Large intestine (tissue), 3 donors: Measurements from ENCODE around the gene WNT3. TPM values are rescaled to one million over a fixed set of nuclear protein-coding genes. Genes with fewer than 3 reads are reported as not detected.
A peak's percentile ranks its signal among the peaks of the same experiment; 100 is the strongest.

ENCODE experiments used
- DNase-seq, 2 donors: peaks; one replicate each; pipeline versions ENCODE4 v3.0.0 to v3.0.0-alpha.2; 2013
- H3K27ac ChIP-seq: one replicate; pipeline ENCODE4 v1.5.1; 2013; ENCODE audit warnings: low read length
- H3K27me3 ChIP-seq: 2 replicates; pipeline ENCODE4 v1.6.1; 2013; ENCODE audit warnings: low read length; ENCODE audit not compliant: control insufficient read depth, insufficient read depth
- H3K36me3 ChIP-seq: 2 replicates; pipeline ENCODE4 v1.6.1; 2013; ENCODE audit warnings: low read length; ENCODE audit not compliant: control insufficient read depth, insufficient read depth
- H3K4me1 ChIP-seq: one replicate; pipeline ENCODE4 v1.6.1; 2013; ENCODE audit warnings: low read length; ENCODE audit not compliant: control insufficient read depth, insufficient read depth
- H3K4me3 ChIP-seq: one replicate; pipeline ENCODE4 v1.5.1; 2013; ENCODE audit warnings: low read length
- H3K9me3 ChIP-seq: one replicate; pipeline ENCODE4 v1.6.1; 2013; ENCODE audit warnings: mild to moderate bottlenecking, low read depth, low read length, moderate library complexity; ENCODE audit not compliant: control insufficient read depth
- WGBS: methylation state at CpG from one replicate; pipeline ENCODE4 v1.1.5; 2013; ENCODE audit warnings: low lambda C conversion rate; ENCODE audit not compliant: insufficient coverage; 5-methylcytosine and 5-hydroxymethylcytosine counted together
- polyA plus RNA-seq: library from polyadenylated mRNA; unstranded; fragments of 120-200 nt; gene quantifications from one replicate; pipeline ENCODE4 v1.2.1, GENCODE V29; 2013

The WNT3 gene
- polyA plus RNA-seq, 1 donor = 9.3 TPM

DNA sequence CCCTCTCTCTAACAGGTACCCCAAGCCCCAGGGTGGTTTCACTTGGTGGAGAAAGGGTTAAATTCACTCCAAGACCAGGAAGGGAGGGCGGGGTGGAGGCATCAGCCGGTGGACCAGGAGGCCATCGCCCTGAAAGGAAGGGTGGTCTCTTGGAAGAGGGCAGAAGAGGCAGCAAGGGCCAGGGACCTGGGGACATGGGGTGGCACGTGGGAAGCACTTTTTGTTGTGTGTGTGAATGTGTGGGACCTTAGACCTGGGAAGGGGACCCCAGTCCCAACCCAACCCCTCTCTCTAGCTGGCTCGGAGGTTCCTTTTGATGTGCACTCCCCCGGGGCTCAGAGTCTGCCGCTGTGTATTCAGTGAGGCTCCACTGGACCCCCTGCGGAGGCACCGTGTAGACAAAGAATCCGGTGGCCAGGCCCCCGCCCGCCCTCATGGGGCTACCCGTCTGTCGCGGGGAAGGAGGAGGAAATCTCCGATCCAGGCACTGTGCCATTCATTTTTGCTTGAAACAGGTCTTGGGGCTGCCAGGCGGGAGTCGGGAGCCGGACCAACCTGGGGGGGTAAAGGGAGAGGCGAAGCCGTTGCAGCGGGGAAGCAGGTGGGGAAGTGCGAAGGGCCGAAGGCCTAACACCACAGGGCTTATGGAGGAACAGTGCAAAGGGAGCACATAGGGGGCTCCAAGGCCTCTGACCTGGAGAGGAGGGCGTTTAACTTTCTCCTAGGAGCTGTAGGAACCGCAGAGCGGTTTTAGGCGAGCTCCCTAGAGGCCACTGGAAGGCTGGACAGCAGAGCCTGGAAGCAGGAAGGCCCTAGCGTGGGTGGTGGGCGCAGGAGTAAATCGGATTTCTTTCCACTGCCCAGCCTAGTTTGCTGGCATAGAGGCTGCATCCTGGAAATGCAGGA lies 3.2 kb upstream of the WNT3 start:
- Histone ChIP-seq H3K4me3 (no peak overlapping the region), H3K27ac (no peak overlapping the region), H3K9me3 (peaks cover 19% of the 10 kb centered on the region), H3K4me1 (peaks cover 16% of the 10 kb centered on the region), H3K27me3 (peaks cover 80% of the 10 kb centered on the region), H3K36me3 (no peaks in the 10 kb centered on the region)
- no peak for DNase-seq
- WGBS = no CpG with 5 or more reads among the region's 31 CpGs

- Histone ChIP-seq H3K4me3 (no peak overlapping the region), H3K4me1 (peaks cover 16% of the 10 kb centered on the region), H3K27ac (no peak overlapping the region), H3K9me3 (peaks cover 19% of the 10 kb centered on the region), H3K36me3 (no peaks in the 10 kb centered on the region), H3K27me3 (peaks cover 89% of the 10 kb centered on the region)
- DNase-seq = no peak
- no CpG with 5 or more reads among the region's 13 CpGs for WGBS
These were observed 2.3 kb upstream of the WNT3 start for GRCh38 chr17:46820592-46821450.

- no peaks in the 10 kb centered on the region for H3K36me3 ChIP-seq
- no CpG with 5 or more reads among the region's 24 CpGs for WGBS
- DNase-seq = no peak
- peaks cover 92% of the 10 kb centered on the region for H3K27me3 ChIP-seq
- peaks cover 16% of the 10 kb centered on the region for H3K4me1 ChIP-seq
- H3K27ac ChIP-seq = no peak overlapping the region
- peaks cover 19% of the 10 kb centered on the region for H3K9me3 ChIP-seq
- no peak overlapping the region for H3K4me3 ChIP-seq
These were observed 1.4 kb upstream of the WNT3 start for GRCh38 chr17:46819906-46820351.

DNA sequence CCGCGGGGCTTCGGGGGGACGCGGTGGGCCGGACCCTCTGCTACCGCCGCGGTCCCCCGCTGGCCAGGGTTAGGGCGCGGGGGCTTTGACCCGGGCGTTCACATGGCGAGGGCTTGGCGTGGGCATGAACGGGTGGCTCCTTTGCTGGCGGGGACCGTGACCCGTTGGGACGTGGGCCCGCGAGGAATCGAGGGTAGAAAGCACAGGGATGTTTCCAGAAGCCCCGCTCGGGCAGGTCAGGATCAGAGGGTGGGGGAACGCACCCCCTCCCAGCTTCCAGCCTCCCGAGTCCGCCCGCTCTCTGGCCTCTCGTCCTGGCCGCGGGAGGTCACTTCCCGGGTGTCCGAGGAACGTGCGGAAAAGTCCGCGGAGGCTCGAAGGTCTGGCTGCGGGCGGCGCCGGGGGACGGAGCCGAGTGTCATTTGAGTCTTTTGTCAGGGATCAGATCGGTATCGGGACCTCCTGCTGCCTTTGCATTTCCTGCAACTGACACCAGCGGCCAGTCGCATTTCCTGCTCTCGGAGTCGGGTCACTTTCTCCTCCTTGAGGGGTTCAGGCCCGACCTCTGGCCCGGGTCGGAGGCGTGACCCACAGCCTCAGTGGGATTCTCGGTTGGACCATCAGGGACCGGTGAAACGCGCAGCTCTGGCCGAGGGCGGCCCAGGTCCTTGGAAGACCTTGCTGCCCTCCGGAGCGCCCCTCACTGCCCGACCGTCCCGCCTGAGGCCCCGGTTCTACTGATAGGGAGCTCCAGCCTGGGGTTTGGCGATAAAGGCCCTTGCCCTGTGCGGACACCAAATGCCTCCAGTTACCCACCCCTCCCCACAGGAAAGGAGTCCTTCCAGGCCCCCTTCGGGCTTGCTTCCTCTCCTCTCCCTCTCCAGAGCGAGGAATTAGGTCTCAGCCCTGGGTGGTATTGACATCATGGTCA lies 702 bp upstream of the WNT3 start:
- DNase-seq = no peak
- H3K27ac ChIP-seq = no peak overlapping the region
- H3K4me3 ChIP-seq = peak overlapping the region; percentile 18
- H3K36me3 ChIP-seq = no peaks in the 10 kb centered on the region
- peaks cover 16% of the 10 kb centered on the region for H3K4me1 ChIP-seq
- H3K27me3 ChIP-seq = peaks cover 95% of the 10 kb centered on the region
- 0% methylated on average over 1 of the region's 72 CpGs for WGBS
- H3K9me3 ChIP-seq = peaks cover 19% of the 10 kb centered on the region

GRCh38 chr17:46817901-46818209 lies 637 bp downstream of the WNT3 start:
- Histone ChIP-seq H3K4me3 (no peak overlapping the region), H3K9me3 (peaks cover 19% of the 10 kb centered on the region), H3K36me3 (no peaks in the 10 kb centered on the region), H3K27me3 (peaks cover 96% of the 10 kb centered on the region), H3K4me1 (peaks cover 16% of the 10 kb centered on the region), H3K27ac (no peak overlapping the region)
- no peak for DNase-seq
- WGBS = no CpG with 5 or more reads among the region's 5 CpGs

- H3K36me3 ChIP-seq = no peaks in the 10 kb centered on the region
- H3K9me3 ChIP-seq = peaks cover 15% of the 10 kb centered on the region
- H3K27ac ChIP-seq = no peak overlapping the region
- peaks cover 16% of the 10 kb centered on the region for H3K4me1 ChIP-seq
- H3K27me3 ChIP-seq = peaks cover 96% of the 10 kb centered on the region
- DNase-seq = no peak
- WGBS = 14% methylated on average over 1 of the region's 22 CpGs
- H3K4me3 ChIP-seq = no peak overlapping the region
These were observed 1.2 kb downstream of the WNT3 start for GRCh38 chr17:46817151-46817900.

DNA sequence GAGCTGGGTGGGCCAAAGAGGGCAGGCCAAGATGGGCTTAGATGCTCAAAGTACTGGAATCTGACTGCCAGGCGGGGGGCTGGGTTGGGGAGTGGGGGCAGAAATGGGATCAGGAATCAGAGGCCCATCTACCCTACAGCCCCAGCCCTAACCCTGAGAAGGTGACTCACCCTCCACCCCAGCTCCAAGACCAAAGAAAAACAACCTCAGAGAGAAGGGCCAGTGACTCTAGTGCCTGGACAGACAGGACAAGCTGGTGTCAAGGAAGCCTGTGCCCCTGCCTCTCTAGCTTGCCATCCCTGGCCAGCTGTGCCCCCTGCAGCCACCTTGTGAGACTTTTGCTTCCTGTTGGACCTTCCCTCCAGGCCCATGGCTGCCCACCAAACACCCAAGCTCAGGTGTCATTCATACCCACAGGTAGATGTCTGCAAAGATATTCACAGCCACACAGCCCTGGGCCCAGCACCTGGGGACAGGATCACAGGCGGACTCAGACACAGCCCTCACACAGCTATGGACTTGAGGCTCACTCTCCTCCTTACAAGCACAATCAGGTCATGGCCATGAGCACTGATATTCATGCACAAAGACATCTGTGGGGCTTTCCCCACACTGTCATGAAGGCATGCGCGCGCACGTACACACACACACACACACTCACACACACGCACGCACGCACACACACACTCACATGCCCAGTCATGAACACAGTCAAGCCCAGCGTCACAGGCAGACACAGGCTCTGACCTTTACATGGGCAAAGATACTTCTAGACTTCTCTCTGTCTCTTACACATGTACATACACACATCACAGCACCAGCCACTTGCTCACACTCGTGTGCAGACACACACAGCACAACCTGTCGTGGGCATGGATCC lies 2.8 kb downstream of the WNT3 start:
- Histone ChIP-seq H3K27ac (no peak overlapping the region), H3K4me3 (no peak overlapping the region), H3K27me3 (peaks cover 91% of the 10 kb centered on the region), H3K9me3 (peaks cover 13% of the 10 kb centered on the region), H3K4me1 (peaks cover 16% of the 10 kb centered on the region), H3K36me3 (no peaks in the 10 kb centered on the region)
- no CpG with 5 or more reads among the region's 12 CpGs for WGBS
- no peak for DNase-seq

DNA sequence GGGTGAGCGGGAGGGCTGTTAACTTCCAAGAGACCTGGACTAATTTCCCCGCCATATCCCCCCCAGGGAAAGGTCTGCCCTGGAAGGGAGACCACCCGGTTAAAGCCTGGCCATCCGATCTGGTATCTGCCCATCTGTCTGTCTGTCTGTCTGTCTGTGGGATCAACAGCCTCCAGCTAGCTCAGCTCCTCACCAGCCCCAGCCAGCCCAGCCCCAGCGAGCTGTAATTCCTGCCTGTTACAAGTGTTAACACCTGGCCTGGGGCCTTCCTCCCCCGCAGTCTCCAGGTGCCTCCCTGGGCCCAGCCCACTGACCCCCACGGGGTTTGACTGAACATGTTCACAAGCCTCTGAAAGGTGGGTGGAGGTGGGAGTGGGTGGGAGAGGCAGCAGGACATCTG lies 4.0 kb downstream of the WNT3 start:
- Histone ChIP-seq H3K9me3 (peaks cover 9% of the 10 kb centered on the region), H3K4me1 (peaks cover 10% of the 10 kb centered on the region), H3K4me3 (no peak overlapping the region), H3K27me3 (peaks cover 78% of the 10 kb centered on the region), H3K36me3 (no peaks in the 10 kb centered on the region), H3K27ac (no peak overlapping the region)
- WGBS = no CpG with 5 or more reads among the region's 7 CpGs
- DNase-seq = no peak

- H3K4me1 ChIP-seq = peaks cover 4% of the 10 kb centered on the region
- DNase-seq = no peak
- H3K27me3 ChIP-seq = peaks cover 73% of the 10 kb centered on the region
- no peaks in the 10 kb centered on the region for H3K36me3 ChIP-seq
- WGBS = no CpG with 5 or more reads among the region's 3 CpGs
- no peak overlapping the region for H3K27ac ChIP-seq
- H3K4me3 ChIP-seq = no peak overlapping the region
- H3K9me3 ChIP-seq = peaks cover 4% of the 10 kb centered on the region
These were observed 4.6 kb downstream of the WNT3 start for GRCh38 chr17:46813920-46814319.
